Caco-2 (cell line): ENCODE results near the gene CHRNA5. TPM values are rescaled to one million over a fixed set of nuclear protein-coding genes. Genes with fewer than 3 reads are reported as not detected.

Source experiments
- BruUV-seq: library from RNA; stranded (reverse); fragments of 400-500 nt; replicated peaks from 2 replicates; lab custom pipeline; 2021; lab: Mats Ljungman, UMichigan
- CTCF ChIA-PET: fragments of 300-600 bp; sonication (Branson Sonifier 250); formaldehyde crosslinking; loops from one replicate; lab custom pipeline; 2022; ENCODE audit warnings: antibody characterized with exemption; lab: Charles Lee
- POLR2A ChIA-PET: fragments of 300-600 bp; sonication (Branson Sonifier 250); formaldehyde crosslinking; loops from one replicate; lab custom pipeline; 2022; ENCODE audit warnings: antibody characterized with exemption; lab: Charles Lee
- DNase-seq, 2 experiments: peaks; one replicate each; pipeline versions ENCODE4 v3.0.0 to v3.0.0-alpha.2; 2020 to 2022
- H3K27me3 ChIP-seq: replicated peaks from 2 replicates; pipeline ENCODE4 v1.6.0; 2011; ENCODE audit warnings: low read length; ENCODE audit not compliant: control insufficient read depth, insufficient read depth
- H3K36me3 ChIP-seq: 2 replicates; pipeline ENCODE4 v1.5.1; 2011; ENCODE audit warnings: low read length; ENCODE audit not compliant: control insufficient read depth, insufficient read depth
- H3K4me1 ChIP-seq: fragments of 250-450 bp; sonication (Bioruptor Pico); 2 replicates; pipeline ENCODE4 v1.5.1; 2020; ENCODE audit warnings: mild to moderate bottlenecking
- H3K4me3 ChIP-seq: 2 replicates; pipeline ENCODE4 v1.5.1; 2011; ENCODE audit warnings: low read depth, mild to moderate bottlenecking, control low read depth, low read length
- H3K9me3 ChIP-seq: fragments of 250-450 bp; sonication (Bioruptor Pico); 2 replicates; pipeline ENCODE4 v1.5.1; 2020; ENCODE audit warnings: mild to moderate bottlenecking, moderate library complexity
- H3K27ac Mint-ChIP-seq: one replicate; pipeline ENCODE4 v1.8.0; 2022; ENCODE audit warnings: mixed read lengths; ENCODE audit not compliant: unreplicated experiment
- H3K27me3 Mint-ChIP-seq: one replicate; pipeline ENCODE4 v1.8.0; 2022; ENCODE audit warnings: mixed read lengths; ENCODE audit not compliant: insufficient read depth, unreplicated experiment
- H3K36me3 Mint-ChIP-seq: one replicate; pipeline ENCODE4 v1.8.0; 2022; ENCODE audit warnings: mild to moderate bottlenecking, mixed read lengths; ENCODE audit not compliant: insufficient read depth, unreplicated experiment
- H3K4me1 Mint-ChIP-seq: one replicate; pipeline ENCODE4 v1.8.0; 2022; ENCODE audit warnings: low read depth, mixed read lengths; ENCODE audit not compliant: unreplicated experiment
- H3K4me3 Mint-ChIP-seq: one replicate; pipeline ENCODE4 v1.8.0; 2022; ENCODE audit warnings: mild to moderate bottlenecking, moderate library complexity, mixed read lengths; ENCODE audit not compliant: unreplicated experiment
- H3K9me3 Mint-ChIP-seq: one replicate; pipeline ENCODE4 v1.8.0; 2022; ENCODE audit warnings: mixed read lengths; ENCODE audit not compliant: unreplicated experiment
- intact Hi-C: fragments of 100-400 bp; cut with micrococcal nuclease; formaldehyde crosslinking; loops from one replicate; pipeline ENCODE4 v1.10.0; 2022; ENCODE audit not compliant: unreplicated experiment
- total RNA-seq: library from RNA; stranded (reverse); gene quantifications from 2 replicates; pipeline ENCODE4 v1.2.3, GENCODE V29; 2022
- TF ChIP-seq, protein P1 (sequence below), 2 experiments: fragments of 200-600 bp in 1 of 2; IDR thresholded peaks; 1 replicate in 1 of 2; 2 replicates in 1 of 2; pipeline versions ENCODE4 v1.5.1 to v1.8.0; 2011 to 2022; ENCODE audit warnings: antibody characterized with exemption in 1 of 2, control low read depth in 1 of 2, inconsistent platforms in 1 of 2, low read depth in 1 of 2, low read length in 1 of 2, mild to moderate bottlenecking in 1 of 2, moderate library complexity in 1 of 2; ENCODE audit not compliant: insufficient read depth in 1 of 2, severe bottlenecking in 1 of 2, unreplicated experiment in 1 of 2

Gene CHRNA5
- total RNA-seq, 1 experiment from 2014 or later: 12.9 TPM

DNA sequence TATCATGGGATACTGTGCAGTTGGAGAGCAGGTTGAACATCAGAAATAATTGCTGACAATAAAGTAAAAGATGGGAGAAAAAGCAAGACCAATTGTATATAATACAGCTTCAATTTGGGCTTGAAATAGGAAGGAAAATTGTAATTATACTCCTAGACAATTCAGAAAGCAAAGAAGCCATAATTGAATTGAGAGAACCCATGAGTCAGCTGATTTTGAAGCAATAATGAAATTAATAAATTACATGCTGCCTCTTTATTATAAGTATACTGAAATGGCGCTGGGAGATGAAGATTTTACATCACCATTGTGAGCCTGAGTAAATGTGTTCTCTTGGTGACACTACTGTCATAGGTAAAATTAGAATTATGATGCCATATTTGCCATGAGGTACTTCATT lies 32.3 kb downstream of the CHRNA5 start:
- Mint-ChIP-seq H3K4me3 (no peak overlapping the region), H3K36me3 (no peaks in the 10 kb centered on the region), H3K4me1 (no peaks in the 10 kb centered on the region), H3K27me3 (no peaks in the 10 kb centered on the region), H3K27ac (no peak overlapping the region), H3K9me3 (no peaks in the 10 kb centered on the region)
- POLR2A ChIA-PET: no interaction called here
- DNase-seq: no peak
- no TSS peak for BruUV-seq
- TF ChIP-seq, protein P1, sequence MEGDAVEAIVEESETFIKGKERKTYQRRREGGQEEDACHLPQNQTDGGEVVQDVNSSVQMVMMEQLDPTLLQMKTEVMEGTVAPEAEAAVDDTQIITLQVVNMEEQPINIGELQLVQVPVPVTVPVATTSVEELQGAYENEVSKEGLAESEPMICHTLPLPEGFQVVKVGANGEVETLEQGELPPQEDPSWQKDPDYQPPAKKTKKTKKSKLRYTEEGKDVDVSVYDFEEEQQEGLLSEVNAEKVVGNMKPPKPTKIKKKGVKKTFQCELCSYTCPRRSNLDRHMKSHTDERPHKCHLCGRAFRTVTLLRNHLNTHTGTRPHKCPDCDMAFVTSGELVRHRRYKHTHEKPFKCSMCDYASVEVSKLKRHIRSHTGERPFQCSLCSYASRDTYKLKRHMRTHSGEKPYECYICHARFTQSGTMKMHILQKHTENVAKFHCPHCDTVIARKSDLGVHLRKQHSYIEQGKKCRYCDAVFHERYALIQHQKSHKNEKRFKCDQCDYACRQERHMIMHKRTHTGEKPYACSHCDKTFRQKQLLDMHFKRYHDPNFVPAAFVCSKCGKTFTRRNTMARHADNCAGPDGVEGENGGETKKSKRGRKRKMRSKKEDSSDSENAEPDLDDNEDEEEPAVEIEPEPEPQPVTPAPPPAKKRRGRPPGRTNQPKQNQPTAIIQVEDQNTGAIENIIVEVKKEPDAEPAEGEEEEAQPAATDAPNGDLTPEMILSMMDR (IDR thresholded peaks at IDR 0.05; ENCODE audit: insufficient read depth in 1 of 2, low read depth in 1 of 2, low read length in 1 of 2, severe bottlenecking in 1 of 2, unreplicated experiment in 1 of 2): no peak
- Histone ChIP-seq H3K36me3 (no peaks in the 10 kb centered on the region), H3K4me1 (no peaks in the 10 kb centered on the region), H3K4me3 (no peak overlapping the region), H3K27me3 (no peaks in the 10 kb centered on the region), H3K9me3 (no peaks in the 10 kb centered on the region)
- CTCF ChIA-PET: no interaction called here
- intact Hi-C loops: no loop called here

DNA sequence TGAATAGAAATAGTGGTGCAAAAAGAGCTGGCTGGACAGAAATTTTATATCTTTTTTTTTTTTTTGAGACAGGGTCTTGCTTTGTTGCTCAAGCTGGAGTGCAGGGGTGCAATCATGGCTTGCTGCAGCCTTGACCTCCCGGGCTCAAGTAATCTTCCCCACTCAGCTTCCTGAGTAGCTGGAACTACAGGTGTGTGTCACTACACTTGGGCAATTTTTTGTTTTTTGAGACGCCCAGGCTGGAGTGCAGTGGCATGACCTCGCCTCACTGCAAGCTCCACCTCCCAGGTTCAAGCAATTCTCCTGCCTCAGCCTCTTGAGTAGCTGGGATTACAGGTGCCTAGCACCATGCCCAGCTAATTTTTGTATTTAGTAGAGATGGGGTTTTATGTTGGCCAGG lies 33.0 kb downstream of the CHRNA5 start:
- TF ChIP-seq, protein P1 (IDR thresholded peaks at IDR 0.05; ENCODE audit: insufficient read depth in 1 of 2, low read depth in 1 of 2, low read length in 1 of 2, severe bottlenecking in 1 of 2, unreplicated experiment in 1 of 2): no peak
- H3K4me3 Mint-ChIP-seq: no peak overlapping the region
- no TSS peak for BruUV-seq
- no peaks in the 10 kb centered on the region for H3K27me3 Mint-ChIP-seq
- Histone ChIP-seq H3K27me3 (no peaks in the 10 kb centered on the region), H3K4me3 (no peak overlapping the region), H3K36me3 (no peaks in the 10 kb centered on the region), H3K9me3 (no peaks in the 10 kb centered on the region), H3K4me1 (no peaks in the 10 kb centered on the region)
- H3K27ac Mint-ChIP-seq: no peak overlapping the region
- H3K36me3 Mint-ChIP-seq: no peaks in the 10 kb centered on the region
- no peaks in the 10 kb centered on the region for H3K9me3 Mint-ChIP-seq
- CTCF ChIA-PET: no interaction called here
- no peaks in the 10 kb centered on the region for H3K4me1 Mint-ChIP-seq
- intact Hi-C loops: no loop called here
- DNase-seq: no peak
- POLR2A ChIA-PET: no interaction called here

DNA sequence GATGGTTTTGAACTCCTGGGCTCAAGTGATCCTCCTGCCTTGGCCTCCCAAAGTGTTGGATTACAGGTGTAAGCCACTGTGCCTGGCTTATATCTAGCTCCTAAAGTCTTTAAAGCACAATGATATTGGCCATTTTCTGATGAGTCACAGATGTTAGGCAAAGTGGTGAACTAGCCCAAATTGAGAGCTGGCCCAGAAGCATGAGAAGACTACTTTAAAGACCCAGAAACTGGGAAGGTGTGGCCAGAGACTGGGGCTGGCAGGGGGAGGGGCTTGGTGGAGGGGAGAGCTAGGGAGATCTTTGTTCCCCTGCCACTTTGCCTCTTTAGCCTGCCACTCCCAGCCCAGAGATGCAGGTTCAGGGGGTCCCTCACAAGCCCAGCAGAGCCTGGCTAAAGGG lies 33.9 kb downstream of the CHRNA5 start:
- POLR2A ChIA-PET: no interaction called here

More for the DNA sequence above, 33.9 kb downstream of the CHRNA5 start:
- Mint-ChIP-seq H3K4me1 (no peaks in the 10 kb centered on the region), H3K27me3 (no peaks in the 10 kb centered on the region), H3K36me3 (no peaks in the 10 kb centered on the region), H3K27ac (no peak overlapping the region), H3K4me3 (no peak overlapping the region), H3K9me3 (no peaks in the 10 kb centered on the region)
- intact Hi-C loops: no loop called here
- Histone ChIP-seq H3K4me3 (no peak overlapping the region), H3K9me3 (no peaks in the 10 kb centered on the region), H3K36me3 (no peaks in the 10 kb centered on the region), H3K4me1 (no peaks in the 10 kb centered on the region), H3K27me3 (no peaks in the 10 kb centered on the region)
- CTCF ChIA-PET: no interaction called here
- DNase-seq: no peak
- TF ChIP-seq, protein P1 (IDR thresholded peaks at IDR 0.05; ENCODE audit: insufficient read depth in 1 of 2, low read depth in 1 of 2, low read length in 1 of 2, severe bottlenecking in 1 of 2, unreplicated experiment in 1 of 2): no peak
- no TSS peak for BruUV-seq
